ENCODE measurements around the gene LTC4S.

- TF ChIP-seq FOXA2 (IDR thresholded peaks at IDR 0.05) (no peak), MAX (IDR thresholded peaks at IDR 0.05) (no peak)
Observed at GRCh38 chr5:179828756-179829421, 35.1 kb downstream of the LTC4S start.
